Neural progenitor cell (in vitro differentiated cells): ENCODE data around the gene CES3. TPM values are rescaled to one million over a fixed set of nuclear protein-coding genes. Genes with fewer than 3 reads are reported as not detected.

Source experiments
- DNase-seq: peaks from one replicate; pipeline ENCODE4 v3.0.0-alpha.2; 2016; ENCODE audit warnings: low spot score
- H2AFZ ChIP-seq: fragments of 200-600 bp; sonication (generic); replicated peaks from 2 replicates; pipeline ENCODE4 v1.6.1; 2016; ENCODE audit warnings: antibody characterized with exemption
- H3F3A ChIP-seq: fragments of 200-600 bp; sonication (generic); 2 replicates; pipeline ENCODE4 v1.6.1; 2016; ENCODE audit warnings: antibody characterized with exemption, low read depth
- H3K27ac ChIP-seq: fragments of 200-600 bp; sonication (generic); 2 replicates; pipeline ENCODE4 v1.5.1; 2016; ENCODE audit warnings: mild to moderate bottlenecking
- H3K27me3 ChIP-seq: fragments of 200-600 bp; sonication (generic); 2 replicates; pipeline ENCODE4 v1.6.1; 2016; ENCODE audit warnings: mild to moderate bottlenecking, moderate library complexity
- H3K36me3 ChIP-seq: fragments of 200-600 bp; sonication (generic); 2 replicates; pipeline ENCODE4 v1.5.1; 2016
- H3K4me1 ChIP-seq: fragments of 200-600 bp; sonication (generic); 2 replicates; pipeline ENCODE4 v1.6.1; 2016; ENCODE audit warnings: mixed run types
- H3K4me2 ChIP-seq: fragments of 200-600 bp; sonication (generic); 2 replicates; pipeline ENCODE4 v1.6.1; 2016
- H3K4me3 ChIP-seq: fragments of 200-600 bp; sonication (generic); 2 replicates; pipeline ENCODE4 v1.5.1; 2016
- H3K79me2 ChIP-seq: fragments of 200-600 bp; sonication (generic); 2 replicates; pipeline ENCODE4 v1.6.1; 2016; ENCODE audit warnings: low read depth
- H3K9ac ChIP-seq: fragments of 200-600 bp; sonication (generic); 2 replicates; pipeline ENCODE4 v1.6.1; 2016
- H3K9me3 ChIP-seq: fragments of 200-600 bp; sonication (generic); 2 replicates; pipeline ENCODE4 v1.5.1; 2016; ENCODE audit warnings: low read depth
- H4K20me1 ChIP-seq: fragments of 200-600 bp; sonication (generic); 2 replicates; pipeline ENCODE4 v1.6.1; 2016; ENCODE audit warnings: low read depth
- H3K27ac Mint-ChIP-seq: 3 replicates; pipeline ENCODE4 v1.8.0; 2021; ENCODE audit warnings: mixed read lengths
- H3K27me3 Mint-ChIP-seq: 2 replicates; pipeline ENCODE4 v1.8.0; 2022; ENCODE audit warnings: low read depth, mild to moderate bottlenecking, inconsistent platforms, moderate library complexity, mixed read lengths; ENCODE audit not compliant: insufficient read depth
- H3K36me3 Mint-ChIP-seq: 3 replicates; pipeline ENCODE4 v1.8.0; 2021; ENCODE audit warnings: mixed read lengths
- H3K4me1 Mint-ChIP-seq: 3 replicates; pipeline ENCODE4 v1.8.0; 2021; ENCODE audit warnings: mixed read lengths
- H3K4me3 Mint-ChIP-seq: 3 replicates; pipeline ENCODE4 v1.8.0; 2021; ENCODE audit warnings: mild to moderate bottlenecking, moderate library complexity, mixed read lengths
- H3K9me3 Mint-ChIP-seq: 3 replicates; pipeline ENCODE4 v1.8.0; 2020; ENCODE audit warnings: mixed read lengths
- CTCF ChIP-seq: fragments of 200-600 bp; sonication (generic); IDR thresholded peaks from 2 replicates; pipeline ENCODE4 v1.5.1; 2017; ENCODE audit warnings: antibody characterized with exemption, mild to moderate bottlenecking
- EZH2 ChIP-seq: fragments of 200-600 bp; sonication (generic); IDR thresholded peaks from 2 replicates; pipeline ENCODE4 v1.6.1; 2017; ENCODE audit warnings: antibody characterized with exemption, mild to moderate bottlenecking, moderate library complexity
- EZH2phosphoT487 ChIP-seq: fragments of 200-600 bp; sonication (generic); IDR thresholded peaks from 2 replicates; pipeline ENCODE4 v1.6.1; 2017; ENCODE audit warnings: antibody characterized with exemption
- total RNA-seq: library from RNA; depleted of rRNA; stranded (reverse); fragments of >200 nt; gene quantifications from 2 replicates; pipeline ENCODE4 v1.2.3, GENCODE V29; 2015; ENCODE audit warnings: low replicate concordance

Gene CES3
- total RNA-seq, 1 donor from 2014 or later, result 5.7 TPM

DNA sequence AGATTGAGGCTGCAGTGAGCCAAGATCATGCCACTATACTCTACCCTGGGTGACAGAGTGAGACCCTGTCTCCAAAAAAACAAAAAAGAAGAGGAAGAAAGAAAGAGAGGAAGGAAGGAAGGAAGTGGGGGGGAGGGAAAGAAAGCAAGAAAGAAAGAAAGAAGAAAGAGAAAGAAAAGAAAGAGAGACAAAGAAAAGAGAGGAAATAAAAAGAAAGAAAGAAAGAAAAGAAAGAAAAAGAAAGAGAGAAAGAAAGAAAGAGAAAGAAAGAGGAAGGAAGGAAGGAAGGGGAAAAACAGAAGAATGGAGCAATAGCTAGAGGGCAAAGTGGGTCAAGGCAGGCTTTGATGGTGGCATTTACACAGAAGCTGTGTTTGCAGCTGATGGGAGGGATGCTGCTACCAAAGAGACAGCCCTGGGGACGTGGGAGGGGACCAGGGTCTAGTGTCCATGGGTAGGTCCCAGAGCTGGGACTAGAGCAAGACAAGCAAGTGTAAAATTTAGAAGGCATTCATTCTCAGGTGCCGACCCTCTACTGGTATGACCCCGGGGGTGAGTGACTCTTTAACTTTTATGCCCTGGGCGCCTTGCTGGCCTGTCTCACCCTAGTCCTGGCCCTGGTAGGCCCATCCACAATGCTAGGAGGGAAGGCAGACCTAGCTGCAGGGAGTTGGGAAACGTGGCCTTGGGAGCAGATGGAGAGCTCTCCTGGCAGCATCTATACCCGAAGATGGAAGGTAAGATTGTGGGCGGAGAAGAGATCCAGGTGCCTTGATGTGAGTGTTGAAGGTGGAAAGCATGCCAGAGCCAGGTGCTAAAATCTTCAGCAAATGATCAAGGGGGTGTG, 2.0 kb upstream of the CES3 start:
- peaks cover 12% of the 10 kb centered on the region for H3K4me1 Mint-ChIP-seq
- H3K27me3 Mint-ChIP-seq, result peaks cover 15% of the 10 kb centered on the region
- no peaks in the 10 kb centered on the region for H3K36me3 Mint-ChIP-seq
- Histone ChIP-seq H3K4me1 (no peaks in the 10 kb centered on the region), H4K20me1 (no peaks in the 10 kb centered on the region), H3K79me2 (no peaks in the 10 kb centered on the region), H3K9me3 (no peaks in the 10 kb centered on the region), H3K27ac (no peak overlapping the region), H3K27me3 (peaks cover 21% of the 10 kb centered on the region), H3K36me3 (no peaks in the 10 kb centered on the region), H3F3A (no peaks in the 10 kb centered on the region), H3K4me3 (no peak overlapping the region), H3K9ac (no peak overlapping the region), H2AFZ (no peak overlapping the region), H3K4me2 (no peak overlapping the region)
- no peak overlapping the region for H3K4me3 Mint-ChIP-seq
- TF ChIP-seq EZH2 (no peak), CTCF (no peak), EZH2phosphoT487 (no peak)
- no peak overlapping the region for H3K27ac Mint-ChIP-seq
- no peak for DNase-seq
- no peaks in the 10 kb centered on the region for H3K9me3 Mint-ChIP-seq

GRCh38 chr16:66959704-66960161, 1.3 kb upstream of the CES3 start:
- no peaks in the 10 kb centered on the region for H3K36me3 ChIP-seq
- no peaks in the 10 kb centered on the region for H3K9me3 ChIP-seq
- H3K4me3 ChIP-seq, result no peak overlapping the region
- H4K20me1 ChIP-seq, result no peaks in the 10 kb centered on the region
- peaks cover 15% of the 10 kb centered on the region for H3K27me3 Mint-ChIP-seq
- H3K9ac ChIP-seq, result no peak overlapping the region
- H2AFZ ChIP-seq, result no peak overlapping the region
- H3K27me3 ChIP-seq, result peaks cover 21% of the 10 kb centered on the region
- peaks cover 12% of the 10 kb centered on the region for H3K4me1 Mint-ChIP-seq
- H3K4me1 ChIP-seq, result no peaks in the 10 kb centered on the region
- no peaks in the 10 kb centered on the region for H3K36me3 Mint-ChIP-seq
- no peak overlapping the region for H3K4me2 ChIP-seq
- H3K79me2 ChIP-seq, result no peaks in the 10 kb centered on the region
- no peak overlapping the region for H3K4me3 Mint-ChIP-seq
- no peaks in the 10 kb centered on the region for H3F3A ChIP-seq
- H3K9me3 Mint-ChIP-seq, result no peaks in the 10 kb centered on the region
- DNase-seq, result no peak
- no peak for TF ChIP-seq EZH2phosphoT487
- no peak for TF ChIP-seq CTCF
- TF ChIP-seq EZH2, result no peak
- H3K27ac ChIP-seq, result no peak overlapping the region
- no peak overlapping the region for H3K27ac Mint-ChIP-seq

- Histone ChIP-seq H3K4me3 (no peak overlapping the region), H3K79me2 (no peaks in the 10 kb centered on the region), H2AFZ (no peak overlapping the region), H3K9ac (no peak overlapping the region), H3K27me3 (peaks cover 21% of the 10 kb centered on the region), H3K4me2 (no peak overlapping the region), H3F3A (no peaks in the 10 kb centered on the region), H3K9me3 (no peaks in the 10 kb centered on the region), H3K27ac (no peak overlapping the region), H3K36me3 (no peaks in the 10 kb centered on the region), H3K4me1 (no peaks in the 10 kb centered on the region), H4K20me1 (no peaks in the 10 kb centered on the region)
- H3K9me3 Mint-ChIP-seq, result no peaks in the 10 kb centered on the region
- no peak overlapping the region for H3K4me3 Mint-ChIP-seq
- no peak for TF ChIP-seq EZH2
- TF ChIP-seq EZH2phosphoT487, result no peak
- TF ChIP-seq CTCF, result no peak
- H3K36me3 Mint-ChIP-seq, result no peaks in the 10 kb centered on the region
- peaks cover 12% of the 10 kb centered on the region for H3K4me1 Mint-ChIP-seq
- peaks cover 13% of the 10 kb centered on the region for H3K27me3 Mint-ChIP-seq
- DNase-seq, result no peak
- no peak overlapping the region for H3K27ac Mint-ChIP-seq
These were observed 796 bp upstream of the CES3 start for GRCh38 chr16:66960270-66960669.
